ENCODE results near the gene RSPRY1. TPM values are rescaled to one million over a fixed set of nuclear protein-coding genes. Genes with fewer than 3 reads are reported as not detected.

The RSPRY1 gene
- total and polyA plus RNA-seq, 5 experiments from 2014 or later: 25.9 to 34.6 (median 29.3) TPM

DNA sequence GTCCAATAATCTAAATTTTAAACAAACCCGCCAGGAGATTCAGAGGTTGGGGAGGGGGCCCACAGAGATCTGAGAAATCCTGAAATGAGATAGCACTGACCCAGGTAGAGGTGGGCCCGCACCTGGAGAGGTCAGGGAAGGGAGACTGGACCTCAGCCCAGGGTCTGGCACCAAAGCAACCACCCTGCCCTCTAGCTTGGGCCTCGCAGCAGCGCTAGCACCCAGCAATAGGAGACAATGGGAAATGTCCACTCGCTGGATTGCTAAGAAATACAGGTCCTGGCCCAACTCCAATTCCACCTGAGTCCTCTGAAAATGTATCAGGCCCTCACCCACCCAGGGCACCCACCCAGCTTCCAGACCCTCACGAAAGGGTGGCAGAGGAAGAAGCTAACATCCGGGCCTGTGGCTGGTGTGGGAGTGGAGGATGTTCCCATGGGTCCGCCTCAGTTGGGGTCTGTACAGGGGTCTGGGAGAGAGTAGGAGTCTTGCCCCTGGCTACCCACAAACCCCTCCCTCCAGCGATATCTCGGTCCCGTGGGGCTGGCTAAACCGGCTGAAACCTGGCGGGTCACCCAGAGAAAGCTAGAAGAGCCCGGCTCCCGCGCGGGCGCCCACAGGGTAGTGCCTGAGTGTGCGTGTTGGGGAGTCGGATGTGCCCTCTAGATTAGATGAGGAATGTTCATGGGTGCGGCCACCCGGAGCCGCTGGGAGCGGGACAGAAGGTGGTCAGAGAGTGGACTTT, 97.3 kb downstream of the RSPRY1 start:
- H3K27me3 Mint-ChIP-seq: peaks cover 0 to 12% (median 0%) of the 10 kb centered on the region in 5 donors
- POLR2A ChIA-PET: interaction anchor here (0.6 to 7.3 kb wide), 4 partner anchors 14 to 22 kb away, joined by 3 to 55 read pairs (median 4); no protein-coding TSS in a partner anchor
- no peak for DNase-seq
- no peaks in the 10 kb centered on the region for H3K9me3 Mint-ChIP-seq
- ATAC-seq: no peak
- peak overlapping the region; percentile 74 to 92 (median 82) for H3K4me3 Mint-ChIP-seq
- H3K4me1 Mint-ChIP-seq: peaks cover 16 to 53% (median 37%) of the 10 kb centered on the region in 4 donors
- H3K27ac Mint-ChIP-seq: peak overlapping the region in 8 of 10 donors; percentile 9 to 92 (median 49)
- no peaks in the 10 kb centered on the region for H3K36me3 Mint-ChIP-seq

DNA sequence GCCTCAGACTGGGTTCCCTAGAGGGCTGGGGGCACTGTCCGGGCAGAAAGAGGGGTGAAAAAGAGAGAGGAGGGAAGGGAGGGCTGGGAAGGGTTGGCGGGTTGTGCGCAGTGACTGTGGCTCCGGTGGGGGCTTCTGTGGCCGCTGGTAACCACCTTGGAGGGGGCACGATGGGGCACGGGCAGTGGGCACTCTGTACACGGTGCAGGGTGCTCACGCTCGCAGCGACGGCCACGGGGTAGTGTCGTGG, 97.8 kb downstream of the RSPRY1 start:
- POLR2A ChIA-PET: interaction anchor here (1.0 to 7.3 kb wide), 2 partner anchors 14 to 15 kb away, joined by 3 to 55 read pairs; no protein-coding TSS in a partner anchor
- Mint-ChIP-seq H3K36me3 (no peaks in the 10 kb centered on the region), H3K4me3 (peak overlapping the region; percentile 74 to 92 (median 82)), H3K27ac (peak overlapping the region in 5 of 10 donors; percentile 35 to 92 (median 53)), H3K27me3 (peaks cover 0 to 12% (median 0%) of the 10 kb centered on the region in 5 donors), H3K9me3 (no peaks in the 10 kb centered on the region), H3K4me1 (peaks cover 16 to 48% (median 34%) of the 10 kb centered on the region in 4 donors)
- no peak for DNase-seq
- ATAC-seq: no peak

DNA sequence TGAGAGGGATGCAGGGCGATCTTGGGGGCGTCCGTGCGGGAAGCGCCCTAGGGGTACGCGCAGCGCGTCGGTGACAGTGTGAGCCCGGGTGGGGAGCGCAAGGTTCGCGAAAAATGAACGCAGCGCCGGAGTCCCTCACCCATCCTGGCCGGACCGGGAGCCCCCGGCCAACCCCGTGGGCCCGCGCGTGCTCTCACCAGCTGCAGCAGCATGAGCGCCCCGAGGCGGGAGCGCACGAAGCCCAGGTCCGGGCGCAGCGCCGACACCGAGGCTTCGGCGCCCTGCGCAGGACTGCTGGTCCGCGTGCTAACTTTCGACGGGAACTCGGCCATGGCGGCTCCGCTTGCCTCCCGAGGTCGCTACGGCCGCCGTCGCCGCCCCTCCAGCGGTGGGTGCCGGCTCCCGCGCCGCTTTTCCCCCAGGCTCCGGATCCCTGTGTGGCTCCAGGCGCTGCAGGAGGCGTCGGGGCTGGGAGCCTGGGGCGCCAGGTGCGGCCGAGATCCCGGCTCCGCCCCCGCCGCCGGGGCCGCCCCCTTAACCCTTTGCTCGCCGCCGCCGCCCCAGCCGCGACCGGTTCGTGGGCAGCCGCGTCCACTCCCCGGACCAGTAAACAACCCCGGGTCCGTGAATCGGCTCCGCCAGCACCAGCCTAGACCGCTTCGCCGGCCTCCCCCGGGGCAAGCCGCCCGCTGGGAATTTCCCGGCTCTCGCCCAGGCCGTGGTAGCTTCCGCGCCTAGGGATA, 98.3 kb downstream of the RSPRY1 start, which contains the start of gene PLLP:
TSS of gene PLLP (minus strand) at position 464 of the 743 bp plus-strand sequence. CDS start at position 332, 132 bp downstream.
- no peaks in the 10 kb centered on the region for H3K9me3 Mint-ChIP-seq
- H3K27ac Mint-ChIP-seq: peak within 1 kb of the TSS in 8 of 10 donors; percentile 35 to 92 (median 71)
- POLR2A ChIA-PET: interaction anchor here (0.6 to 7.3 kb wide), 4 partner anchors 14 to 846 kb away, joined by 3 to 55 read pairs (median 3); no protein-coding TSS in a partner anchor
- ATAC-seq: peak; percentile 80
- peak in 7 of 10 donors; percentile 32 to 55 (median 49) for DNase-seq
- peaks cover 0 to 12% (median 0%) of the 10 kb centered on the region in 5 donors for H3K27me3 Mint-ChIP-seq
- peaks cover 16 to 44% (median 34%) of the 10 kb centered on the region in 4 donors for H3K4me1 Mint-ChIP-seq
- H3K4me3 Mint-ChIP-seq: peak within 1 kb of the TSS; percentile 78 to 92 (median 82)
- no peaks in the 10 kb centered on the region for H3K36me3 Mint-ChIP-seq

DNA sequence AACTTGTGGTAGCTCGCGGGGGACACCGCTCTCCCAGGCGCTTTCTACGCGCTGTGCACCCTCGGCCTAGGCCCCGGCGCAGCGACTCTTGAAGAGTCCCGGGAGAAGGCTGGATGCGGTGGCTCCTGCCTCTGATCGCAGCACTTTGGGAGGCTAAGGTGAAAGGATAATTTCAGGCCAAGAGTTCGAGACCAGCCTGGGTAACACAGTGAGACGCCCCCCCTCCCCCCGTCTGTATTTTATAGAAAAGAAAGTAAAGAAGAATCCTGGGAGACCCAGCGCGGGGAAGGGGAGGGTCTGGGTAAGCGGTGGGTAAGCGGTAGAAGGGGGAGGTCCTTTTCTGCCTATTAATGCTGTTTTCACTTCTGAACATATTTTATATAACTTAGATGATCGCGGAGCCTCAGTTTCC, 98.8 kb downstream of the RSPRY1 start:
- no peaks in the 10 kb centered on the region for H3K9me3 Mint-ChIP-seq
- no peaks in the 10 kb centered on the region for H3K36me3 Mint-ChIP-seq
- peak overlapping the region in 5 of 10 donors; percentile 60 to 86 (median 71) for H3K27ac Mint-ChIP-seq
- POLR2A ChIA-PET: interaction anchor here (0.6 to 0.7 kb wide), 2 partner anchors 14 to 847 kb away, joined by 3 read pairs; no protein-coding TSS in a partner anchor
- ATAC-seq (no peak), DNase-seq (no peak)
- H3K27me3 Mint-ChIP-seq: peaks cover 0 to 12% (median 0%) of the 10 kb centered on the region in 5 donors
- peaks cover 13 to 42% (median 32%) of the 10 kb centered on the region in 4 donors for H3K4me1 Mint-ChIP-seq
- peak overlapping the region; percentile 71 to 90 (median 78) for H3K4me3 Mint-ChIP-seq

DNA sequence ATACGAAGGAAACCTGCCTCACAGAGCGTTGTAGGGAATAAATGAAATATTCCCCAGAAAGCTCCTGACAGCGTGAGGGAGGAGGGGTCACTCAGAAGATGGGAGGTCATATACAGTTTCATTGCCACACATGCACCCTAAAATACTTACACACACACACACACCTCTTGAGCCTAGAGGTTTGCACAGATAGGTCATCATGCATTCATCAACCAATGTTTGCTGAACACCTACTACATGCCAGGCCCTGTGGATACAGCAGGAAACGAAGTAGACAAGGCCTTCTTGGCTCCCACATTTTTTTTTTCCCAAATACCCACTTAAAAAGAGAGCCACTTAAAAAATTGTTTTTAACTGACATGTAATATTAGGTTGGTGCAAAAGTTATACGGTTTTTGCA, 99.2 kb downstream of the RSPRY1 start:
- POLR2A ChIA-PET: interaction anchor here (0.6 to 1.0 kb wide), 2 partner anchors 40 to 847 kb away, joined by 3 read pairs; partner anchors contain the start of gene ARL2BP

DNA sequence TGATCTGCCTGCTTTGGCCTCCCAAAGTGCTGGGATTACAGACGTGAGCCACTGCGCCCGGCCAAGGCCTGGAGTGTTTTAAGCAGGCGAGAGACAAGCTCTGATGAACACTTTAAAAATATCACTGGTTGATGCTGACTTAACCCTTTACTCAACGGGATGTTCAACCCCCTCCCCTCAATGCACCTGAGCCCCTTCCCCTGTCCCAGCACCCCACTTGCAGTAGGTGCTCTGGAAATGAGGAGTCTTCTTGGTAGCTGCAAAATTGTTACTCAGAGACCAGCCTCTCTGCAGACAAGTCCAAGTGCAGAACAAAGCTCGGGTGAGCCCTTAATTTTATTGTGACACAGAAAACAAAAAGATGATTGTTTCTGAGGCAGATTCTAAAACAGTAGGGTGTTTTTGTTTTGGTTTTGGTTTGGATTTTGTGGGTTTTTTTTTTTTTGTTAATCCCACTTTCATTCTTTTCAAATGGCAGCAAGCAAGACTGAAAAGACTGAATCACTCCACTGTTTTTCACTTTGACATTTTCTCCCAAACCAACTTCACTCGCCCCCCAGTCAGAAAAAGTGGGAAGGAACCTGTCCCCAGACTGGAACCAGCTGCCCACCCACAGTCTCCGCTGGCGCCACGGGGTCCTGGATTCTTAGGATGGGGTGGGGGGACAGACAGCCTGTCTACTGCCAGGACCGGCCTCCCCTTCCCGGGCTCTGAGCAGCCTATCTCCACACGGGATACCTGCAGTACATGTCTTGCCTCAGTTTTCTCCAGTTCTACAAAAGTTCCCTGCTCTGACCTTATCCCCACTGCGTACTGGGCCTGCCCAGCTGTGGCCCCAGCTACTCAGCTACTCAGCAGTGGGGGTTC, 103.5 kb downstream of the RSPRY1 start:
- peaks cover 6 to 8% (median 7%) of the 10 kb centered on the region in 4 donors for H3K4me1 Mint-ChIP-seq

More for the DNA sequence above, 99.2 kb downstream of the RSPRY1 start:
- Mint-ChIP-seq H3K4me1 (peaks cover 15 to 37% (median 28%) of the 10 kb centered on the region in 4 donors), H3K9me3 (no peaks in the 10 kb centered on the region), H3K4me3 (peak overlapping the region; percentile 71 to 90 (median 78)), H3K27ac (peak overlapping the region in 5 of 10 donors; percentile 44 to 86 (median 71)), H3K27me3 (peaks cover 0 to 12% (median 0%) of the 10 kb centered on the region in 5 donors), H3K36me3 (no peaks in the 10 kb centered on the region)
- no peak for DNase-seq
- no peak for ATAC-seq

More for the DNA sequence above, 103.5 kb downstream of the RSPRY1 start:
- Mint-ChIP-seq H3K9me3 (no peaks in the 10 kb centered on the region), H3K4me3 (no peak overlapping the region), H3K27me3 (peaks cover 0 to 4% (median 0%) of the 10 kb centered on the region in 5 donors), H3K36me3 (no peaks in the 10 kb centered on the region), H3K27ac (no peak overlapping the region)
- ATAC-seq (no peak), DNase-seq (no peak)
- POLR2A ChIA-PET: interaction anchor here (0.7 kb wide), 2 partner anchors 11 to 20 kb away, joined by 4 read pairs; no protein-coding TSS in a partner anchor

Other genes starting within 250 kb of the RSPRY1 start
- under 1 TPM in 1 of 2 experiments, not detected in 1; 0.27 TPM for gene CETP, start 224.4 kb upstream of the RSPRY1 start, total RNA-seq
- gene CETP, start 224.4 kb upstream of the RSPRY1 start, polyA plus RNA-seq: under 1 TPM in 2 of 3 donors, not detected in 1; 0.20 to 0.21 TPM
- 100 to 1,000 TPM; 474 to 488 TPM for gene NLRC5, start 196.8 kb upstream of the RSPRY1 start, total RNA-seq
- 100 to 1,000 TPM in 1 of 3 donors, 10 to 100 TPM in 2; 70.4 to 137 (median 80.0) TPM for gene NLRC5, start 196.8 kb upstream of the RSPRY1 start, polyA plus RNA-seq
- 10 to 100 TPM in 1 of 2 experiments, 1 to 10 TPM in 1; 9.6 to 10.3 TPM for gene CPNE2, start 93.7 kb upstream of the RSPRY1 start, total RNA-seq
- gene CPNE2, start 93.7 kb upstream of the RSPRY1 start, polyA plus RNA-seq: 10 to 100 TPM; 26.8 to 60.4 (median 30.4) TPM
- gene PSME3IP1, start 290 bp upstream of the RSPRY1 start, total RNA-seq: 100 to 1,000 TPM; 137 to 158 TPM
- 10 to 100 TPM; 66.0 to 81.4 (median 67.1) TPM for gene PSME3IP1, start 290 bp upstream of the RSPRY1 start, polyA plus RNA-seq
- gene ARL2BP, start 58.9 kb downstream of the RSPRY1 start, total RNA-seq: 10 to 100 TPM; 58.0 to 61.3 TPM
- gene ARL2BP, start 58.9 kb downstream of the RSPRY1 start, polyA plus RNA-seq: 100 to 1,000 TPM; 148 to 154 (median 153) TPM
- gene PLLP, start 98.3 kb downstream of the RSPRY1 start, total RNA-seq: 1 to 10 TPM; 3.5 to 4.2 TPM
- gene PLLP, start 98.3 kb downstream of the RSPRY1 start, polyA plus RNA-seq: 1 to 10 TPM; 4.9 to 8.8 (median 6.3) TPM
- gene CCL22, start 172.5 kb downstream of the RSPRY1 start, total RNA-seq: 1 to 10 TPM; 6.5 TPM
- gene CCL22, start 172.5 kb downstream of the RSPRY1 start, polyA plus RNA-seq: not detected
- gene CX3CL1, start 186.2 kb downstream of the RSPRY1 start, total RNA-seq: not detected
- not detected for gene CX3CL1, start 186.2 kb downstream of the RSPRY1 start, polyA plus RNA-seq
- not detected for gene CCL17, start 218.4 kb downstream of the RSPRY1 start, total RNA-seq
- not detected for gene CCL17, start 218.4 kb downstream of the RSPRY1 start, polyA plus RNA-seq

Data from naive thymus-derived CD8-positive, alpha-beta T cell (primary cell).